GM18861 (cell line): Measurements from ENCODE around the gene RND2.

Experiments
- ATAC-seq: cut with Tn5 transposase; IDR thresholded peaks from one replicate; pipeline ENCODE4 v1.9.1; 2021; ENCODE audit not compliant: unreplicated experiment

The RND2 gene

GRCh38 chr17:43006639-43007551, 18.1 kb upstream of the RND2 start, which contains the start of gene IFI35:
IFI35 (plus strand) TSS chr17:43006784; CDS start chr17:43006948, 164 bp downstream.
- ATAC-seq: peak; percentile 81

GRCh38 chr17:43010667-43011308, 14.2 kb upstream of the RND2 start:
- no peak for ATAC-seq

GRCh38 chr17:43011728-43012472, 13.1 kb upstream of the RND2 start:
- ATAC-seq: no peak

GRCh38 chr17:43013296-43013695, 11.7 kb upstream of the RND2 start:
- ATAC-seq: no peak

- no peak for ATAC-seq
Measured at GRCh38 chr17:43014020-43014648, 10.9 kb upstream of the RND2 start.

GRCh38 chr17:43014649-43015542, 10.1 kb upstream of the RND2 start:
- no peak for ATAC-seq

- no peak for ATAC-seq
Measured at GRCh38 chr17:43015579-43015978, 9.5 kb upstream of the RND2 start.

GRCh38 chr17:43016216-43016615, 8.8 kb upstream of the RND2 start:
- ATAC-seq: no peak

- ATAC-seq: no peak
Measured at GRCh38 chr17:43018008-43018853, 6.8 kb upstream of the RND2 start.

- ATAC-seq: no peak
Measured at GRCh38 chr17:43018932-43019331, 6.1 kb upstream of the RND2 start.

- no peak for ATAC-seq
Measured at GRCh38 chr17:43019418-43019817, 5.6 kb upstream of the RND2 start.

GRCh38 chr17:43020030-43020621, 4.9 kb upstream of the RND2 start:
- no peak for ATAC-seq

- ATAC-seq: no peak
Measured at GRCh38 chr17:43020789-43021740, 4.0 kb upstream of the RND2 start.

- ATAC-seq: no peak
Measured at GRCh38 chr17:43021741-43022512, 3.1 kb upstream of the RND2 start, which contains the start of gene VAT1. VAT1 (minus strand) TSS chr17:43022385; CDS start chr17:43022322, 63 bp downstream.

GRCh38 chr17:43025290-43025657, 243 bp downstream of the RND2 start:
- no peak for ATAC-seq

GRCh38 chr17:43025766-43026537, 921 bp downstream of the RND2 start:
- ATAC-seq: no peak
